Measurements from ENCODE around the gene CFAP46. TPM values are rescaled to one million over a fixed set of nuclear protein-coding genes. Genes with fewer than 3 reads are reported as not detected.

CFAP46 gene
- polyA plus RNA-seq, 2 donors = 0.40 to 0.73 TPM

- Histone ChIP-seq H3K27me3 (ENCODE audit: control insufficient read depth in 1 of 2, insufficient read depth in 2 of 2, low read length in 2 of 2) (peaks cover 9 to 36% of the 10 kb centered on the region in 2 donors), H3K27ac (ENCODE audit: low read depth in 2 of 2, low read length in 1 of 2) (no peak overlapping the region), H3K4me3 (ENCODE audit: low read depth in 1 of 2, low read length in 2 of 2) (peak overlapping the region; percentile 18 to 39), H3K4me1 (ENCODE audit: control insufficient read depth in 2 of 2, insufficient read depth in 2 of 2, low read length in 1 of 2) (peaks cover 2 to 8% of the 10 kb centered on the region in 2 donors), H3K9me3 (ENCODE audit: control insufficient read depth in 2 of 2, insufficient read depth in 1 of 2, low read depth in 1 of 2, low read length in 1 of 2) (peaks cover 0 to 3% of the 10 kb centered on the region in 2 donors), H3K36me3 (ENCODE audit: control insufficient read depth in 2 of 2, insufficient read depth in 2 of 2, low read length in 1 of 2) (peaks cover 0 to 12% of the 10 kb centered on the region in 2 donors)
- 6 to 10% methylated on average over 94 to 111 of the region's 111 CpGs for WGBS, 2 donors
These were observed 157.3 kb downstream of the CFAP46 start for GRCh38 chr10:132784866-132785722.

GRCh38 chr10:132783940-132784865, 158.2 kb downstream of the CFAP46 start:
- Histone ChIP-seq H3K36me3 (ENCODE audit: control insufficient read depth in 2 of 2, insufficient read depth in 2 of 2, low read length in 1 of 2) (peaks cover 0 to 17% of the 10 kb centered on the region in 2 donors), H3K27ac (ENCODE audit: low read depth in 2 of 2, low read length in 1 of 2) (no peak overlapping the region), H3K4me1 (ENCODE audit: control insufficient read depth in 2 of 2, insufficient read depth in 2 of 2, low read length in 1 of 2) (peaks cover 2 to 8% of the 10 kb centered on the region in 2 donors), H3K9me3 (ENCODE audit: control insufficient read depth in 2 of 2, insufficient read depth in 1 of 2, low read depth in 1 of 2, low read length in 1 of 2) (peaks cover 0 to 3% of the 10 kb centered on the region in 2 donors), H3K4me3 (ENCODE audit: low read depth in 1 of 2, low read length in 2 of 2) (no peak overlapping the region), H3K27me3 (ENCODE audit: control insufficient read depth in 1 of 2, insufficient read depth in 2 of 2, low read length in 2 of 2) (peaks cover 9 to 36% of the 10 kb centered on the region in 2 donors)
- WGBS, 2 donors = 22 to 26% methylated on average over 95 to 106 of the region's 106 CpGs

GRCh38 chr10:132783165-132783939, 159.0 kb downstream of the CFAP46 start:
- peaks cover 0 to 25% of the 10 kb centered on the region in 2 donors for H3K36me3 ChIP-seq (ENCODE audit: control insufficient read depth in 2 of 2, insufficient read depth in 2 of 2, low read length in 1 of 2)
- H3K9me3 ChIP-seq (ENCODE audit: control insufficient read depth in 2 of 2, insufficient read depth in 1 of 2, low read depth in 1 of 2, low read length in 1 of 2) = peaks cover 0 to 3% of the 10 kb centered on the region in 2 donors
- WGBS, 2 donors = 90 to 91% methylated on average over 30 of the region's 30 CpGs
- H3K4me1 ChIP-seq (ENCODE audit: control insufficient read depth in 2 of 2, insufficient read depth in 2 of 2, low read length in 1 of 2) = peaks cover 2 to 8% of the 10 kb centered on the region in 2 donors
- H3K27ac ChIP-seq (ENCODE audit: low read depth in 2 of 2, low read length in 1 of 2) = no peak overlapping the region
- H3K27me3 ChIP-seq (ENCODE audit: control insufficient read depth in 1 of 2, insufficient read depth in 2 of 2, low read length in 2 of 2) = peaks cover 9 to 36% of the 10 kb centered on the region in 2 donors
- no peak overlapping the region for H3K4me3 ChIP-seq (ENCODE audit: low read depth in 1 of 2, low read length in 2 of 2)

GRCh38 chr10:132781556-132781955, 160.8 kb downstream of the CFAP46 start:
- peaks cover 0 to 3% of the 10 kb centered on the region in 2 donors for H3K9me3 ChIP-seq (ENCODE audit: control insufficient read depth in 2 of 2, insufficient read depth in 1 of 2, low read depth in 1 of 2, low read length in 1 of 2)
- H3K27me3 ChIP-seq (ENCODE audit: control insufficient read depth in 1 of 2, insufficient read depth in 2 of 2, low read length in 2 of 2) = peaks cover 6 to 24% of the 10 kb centered on the region in 2 donors
- no peak overlapping the region for H3K4me3 ChIP-seq (ENCODE audit: low read depth in 1 of 2, low read length in 2 of 2)
- H3K4me1 ChIP-seq (ENCODE audit: control insufficient read depth in 2 of 2, insufficient read depth in 2 of 2, low read length in 1 of 2) = peaks cover 0 to 2% of the 10 kb centered on the region in 2 donors
- peaks cover 0 to 25% of the 10 kb centered on the region in 2 donors for H3K36me3 ChIP-seq (ENCODE audit: control insufficient read depth in 2 of 2, insufficient read depth in 2 of 2, low read length in 1 of 2)
- no peak overlapping the region for H3K27ac ChIP-seq (ENCODE audit: low read depth in 2 of 2, low read length in 1 of 2)
- 96 to 97% methylated on average over 20 of the region's 20 CpGs for WGBS, 2 donors

GRCh38 chr10:132780356-132780755, 162.0 kb downstream of the CFAP46 start:
- Histone ChIP-seq H3K4me1 (ENCODE audit: control insufficient read depth in 2 of 2, insufficient read depth in 2 of 2, low read length in 1 of 2) (peaks cover 0 to under 1% of the 10 kb centered on the region in 2 donors), H3K4me3 (ENCODE audit: low read depth in 1 of 2, low read length in 2 of 2) (no peak overlapping the region), H3K27me3 (ENCODE audit: control insufficient read depth in 1 of 2, insufficient read depth in 2 of 2, low read length in 2 of 2) (peaks cover 6 to 17% of the 10 kb centered on the region in 2 donors), H3K9me3 (ENCODE audit: control insufficient read depth in 2 of 2, insufficient read depth in 1 of 2, low read depth in 1 of 2, low read length in 1 of 2) (peaks cover 0 to 3% of the 10 kb centered on the region in 2 donors), H3K36me3 (ENCODE audit: control insufficient read depth in 2 of 2, insufficient read depth in 2 of 2, low read length in 1 of 2) (peaks cover 0 to 25% of the 10 kb centered on the region in 2 donors), H3K27ac (ENCODE audit: low read depth in 2 of 2, low read length in 1 of 2) (no peak overlapping the region)
- 91 to 95% methylated on average over 12 of the region's 12 CpGs for WGBS, 2 donors

GRCh38 chr10:132779549-132780294, 162.6 kb downstream of the CFAP46 start:
- Histone ChIP-seq H3K27ac (ENCODE audit: low read depth in 2 of 2, low read length in 1 of 2) (no peak overlapping the region), H3K36me3 (ENCODE audit: control insufficient read depth in 2 of 2, insufficient read depth in 2 of 2, low read length in 1 of 2) (peaks cover 0 to 25% of the 10 kb centered on the region in 2 donors)

GRCh38 chr10:132777441-132777840, 164.9 kb downstream of the CFAP46 start:
- no peaks in the 10 kb centered on the region for H3K27me3 ChIP-seq (ENCODE audit: control insufficient read depth in 1 of 2, insufficient read depth in 2 of 2, low read length in 2 of 2)
- H3K9me3 ChIP-seq (ENCODE audit: control insufficient read depth in 2 of 2, insufficient read depth in 1 of 2, low read depth in 1 of 2, low read length in 1 of 2) = no peaks in the 10 kb centered on the region
- peaks cover 0 to 3% of the 10 kb centered on the region in 2 donors for H3K4me1 ChIP-seq (ENCODE audit: control insufficient read depth in 2 of 2, insufficient read depth in 2 of 2, low read length in 1 of 2)
- WGBS, 2 donors = 95 to 97% methylated on average over 14 of the region's 14 CpGs
- H3K36me3 ChIP-seq (ENCODE audit: control insufficient read depth in 2 of 2, insufficient read depth in 2 of 2, low read length in 1 of 2) = peaks cover 0 to 25% of the 10 kb centered on the region in 2 donors
- H3K4me3 ChIP-seq (ENCODE audit: low read depth in 1 of 2, low read length in 2 of 2) = no peak overlapping the region
- no peak overlapping the region for H3K27ac ChIP-seq (ENCODE audit: low read depth in 2 of 2, low read length in 1 of 2)

More at GRCh38 chr10:132779549-132780294, 162.6 kb downstream of the CFAP46 start:
- Histone ChIP-seq H3K9me3 (ENCODE audit: control insufficient read depth in 2 of 2, insufficient read depth in 1 of 2, low read depth in 1 of 2, low read length in 1 of 2) (peaks cover 0 to under 1% of the 10 kb centered on the region in 2 donors), H3K4me3 (ENCODE audit: low read depth in 1 of 2, low read length in 2 of 2) (no peak overlapping the region), H3K27me3 (ENCODE audit: control insufficient read depth in 1 of 2, insufficient read depth in 2 of 2, low read length in 2 of 2) (peaks cover 6 to 11% of the 10 kb centered on the region in 2 donors), H3K4me1 (ENCODE audit: control insufficient read depth in 2 of 2, insufficient read depth in 2 of 2, low read length in 1 of 2) (peaks cover 0 to 3% of the 10 kb centered on the region in 2 donors)
- WGBS, 2 donors = 92 to 95% methylated on average over 39 to 41 of the region's 41 CpGs

- Histone ChIP-seq H3K4me3 (ENCODE audit: low read depth in 1 of 2, low read length in 2 of 2) (no peak overlapping the region), H3K4me1 (ENCODE audit: control insufficient read depth in 2 of 2, insufficient read depth in 2 of 2, low read length in 1 of 2) (peaks cover 0 to 3% of the 10 kb centered on the region in 2 donors), H3K27me3 (ENCODE audit: control insufficient read depth in 1 of 2, insufficient read depth in 2 of 2, low read length in 2 of 2) (no peaks in the 10 kb centered on the region), H3K36me3 (ENCODE audit: control insufficient read depth in 2 of 2, insufficient read depth in 2 of 2, low read length in 1 of 2) (peaks cover 0 to 23% of the 10 kb centered on the region in 2 donors), H3K9me3 (ENCODE audit: control insufficient read depth in 2 of 2, insufficient read depth in 1 of 2, low read depth in 1 of 2, low read length in 1 of 2) (no peaks in the 10 kb centered on the region), H3K27ac (ENCODE audit: low read depth in 2 of 2, low read length in 1 of 2) (no peak overlapping the region)
- WGBS, 2 donors = 88 to 91% methylated on average over 18 of the region's 18 CpGs
These were observed 165.5 kb downstream of the CFAP46 start for GRCh38 chr10:132776821-132777220.
